ENCODE results near the gene TAF1C. TPM values are rescaled to one million over a fixed set of nuclear protein-coding genes. Genes with fewer than 3 reads are reported as not detected.

Gene TAF1C
- total and polyA plus RNA-seq, 9 of the 15 experiments (the other 6 are each of a cell fraction or from before 2014, with no cell fraction given) = 1.5 to 74.8 (median 21.0) TPM

DNA sequence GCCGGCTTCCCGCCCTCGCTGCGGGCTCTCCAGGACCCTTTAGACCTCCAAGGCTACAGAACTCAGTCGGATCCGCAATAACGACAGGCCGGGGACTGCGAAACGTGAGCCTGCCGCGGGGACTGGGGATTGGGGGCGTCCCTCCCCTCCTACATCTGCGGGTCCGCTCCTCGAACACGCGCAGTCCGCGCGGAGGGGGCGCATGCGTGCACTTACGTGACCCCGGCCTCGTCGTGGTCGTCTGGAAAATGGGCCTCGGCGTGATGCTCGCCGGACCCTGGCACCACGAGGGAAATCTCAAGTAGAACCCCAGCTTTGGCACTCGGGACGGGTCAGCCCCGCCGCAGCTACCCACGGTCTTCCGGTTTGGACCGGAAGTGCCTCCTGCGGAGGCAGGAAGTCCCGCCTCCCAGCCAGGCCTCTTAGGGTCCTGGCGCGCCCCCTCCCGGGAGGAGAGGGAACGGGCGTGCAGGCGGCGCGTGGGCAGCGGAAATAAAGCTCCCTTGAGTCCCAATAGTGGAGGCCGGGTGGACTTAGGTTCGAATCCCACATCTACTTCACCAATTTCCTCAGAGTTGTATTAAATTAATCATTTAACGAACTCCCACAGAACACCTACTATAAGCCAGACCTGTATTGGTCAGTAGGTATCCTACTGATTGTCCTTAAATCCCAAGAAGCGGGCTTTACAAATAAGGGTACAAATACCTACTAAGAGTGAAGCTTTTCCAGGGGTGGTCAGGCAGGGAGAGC lies at the start of gene TAF1C (continued):
- no peak for TF ChIP-seq CREBBP (IDR thresholded peaks at IDR 0.05; ENCODE audit: low read depth, low read length)
- TF ChIP-seq STAT5A (IDR thresholded peaks at IDR 0.05; ENCODE audit: borderline replicate concordance, low read length) = no peak
- TF ChIP-seq ZNF133 (CRISPR knock-in tag; IDR thresholded peaks at IDR 0.05) = no peak
- no peak for TF ChIP-seq NR2F6 (CRISPR knock-in tag; IDR thresholded peaks at IDR 0.05)
- no peak for TF ChIP-seq SMARCE1 (IDR thresholded peaks at IDR 0.05)
- TF ChIP-seq EP400 (IDR thresholded peaks at IDR 0.05) = peak; percentile 89
- TF ChIP-seq SRSF7 (optimal IDR thresholded peaks at IDR 0.05; ENCODE audit: low read depth, low read length) = no peak
- TF ChIP-seq ZBTB1 (CRISPR knock-in tag; IDR thresholded peaks at IDR 0.05; ENCODE audit: borderline replicate concordance, low read depth) = no peak
- TF ChIP-seq HEY1 (CRISPR knock-in tag; IDR thresholded peaks at IDR 0.05; ENCODE audit: borderline replicate concordance) = no peak
- TF ChIP-seq ZNF239 (CRISPR knock-in tag; IDR thresholded peaks at IDR 0.05) = no peak
- TF ChIP-seq, protein P1, sequence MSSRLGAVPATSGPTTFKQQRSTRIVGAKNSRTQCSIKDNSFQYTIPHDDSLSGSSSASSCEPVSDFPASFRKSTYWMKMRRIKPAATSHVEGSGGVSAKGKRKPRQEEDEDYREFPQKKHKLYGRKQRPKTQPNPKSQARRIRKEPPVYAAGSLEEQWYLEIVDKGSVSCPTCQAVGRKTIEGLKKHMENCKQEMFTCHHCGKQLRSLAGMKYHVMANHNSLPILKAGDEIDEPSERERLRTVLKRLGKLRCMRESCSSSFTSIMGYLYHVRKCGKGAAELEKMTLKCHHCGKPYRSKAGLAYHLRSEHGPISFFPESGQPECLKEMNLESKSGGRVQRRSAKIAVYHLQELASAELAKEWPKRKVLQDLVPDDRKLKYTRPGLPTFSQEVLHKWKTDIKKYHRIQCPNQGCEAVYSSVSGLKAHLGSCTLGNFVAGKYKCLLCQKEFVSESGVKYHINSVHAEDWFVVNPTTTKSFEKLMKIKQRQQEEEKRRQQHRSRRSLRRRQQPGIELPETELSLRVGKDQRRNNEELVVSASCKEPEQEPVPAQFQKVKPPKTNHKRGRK (tag; IDR thresholded peaks at IDR 0.05) = no peak
- no peak for TF ChIP-seq HDAC6 (IDR thresholded peaks at IDR 0.05; ENCODE audit: low read depth, low read length)
- TF ChIP-seq, protein P2, sequence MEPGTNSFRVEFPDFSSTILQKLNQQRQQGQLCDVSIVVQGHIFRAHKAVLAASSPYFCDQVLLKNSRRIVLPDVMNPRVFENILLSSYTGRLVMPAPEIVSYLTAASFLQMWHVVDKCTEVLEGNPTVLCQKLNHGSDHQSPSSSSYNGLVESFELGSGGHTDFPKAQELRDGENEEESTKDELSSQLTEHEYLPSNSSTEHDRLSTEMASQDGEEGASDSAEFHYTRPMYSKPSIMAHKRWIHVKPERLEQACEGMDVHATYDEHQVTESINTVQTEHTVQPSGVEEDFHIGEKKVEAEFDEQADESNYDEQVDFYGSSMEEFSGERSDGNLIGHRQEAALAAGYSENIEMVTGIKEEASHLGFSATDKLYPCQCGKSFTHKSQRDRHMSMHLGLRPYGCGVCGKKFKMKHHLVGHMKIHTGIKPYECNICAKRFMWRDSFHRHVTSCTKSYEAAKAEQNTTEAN (CRISPR knock-in tag; IDR thresholded peaks at IDR 0.05) = no peak
- no peak for TF ChIP-seq ZSCAN29 (IDR thresholded peaks at IDR 0.05)
- TF ChIP-seq ADNP (tag; IDR thresholded peaks at IDR 0.05) = peak; percentile 98
